DOHH2 (cell line): ENCODE data around the gene SLC8B1.

ENCODE experiments used
- EZH2phosphoT487 ChIP-seq: fragments of 200-600 bp; sonication (generic); IDR thresholded peaks from 2 replicates; pipeline ENCODE4 v1.6.1; 2017; ENCODE audit warnings: borderline replicate concordance, mild to moderate bottlenecking, antibody characterized with exemption, low read length, moderate library complexity, mixed read lengths
- TF ChIP-seq, protein P1 (sequence below): fragments of 200-600 bp; sonication (generic); IDR thresholded peaks from one replicate; pipeline ENCODE4 v1.5.1; 2014; ENCODE audit warnings: antibody characterized with exemption, mild to moderate bottlenecking, low read depth, low read length; ENCODE audit not compliant: poor library complexity, severe bottlenecking

DNA sequence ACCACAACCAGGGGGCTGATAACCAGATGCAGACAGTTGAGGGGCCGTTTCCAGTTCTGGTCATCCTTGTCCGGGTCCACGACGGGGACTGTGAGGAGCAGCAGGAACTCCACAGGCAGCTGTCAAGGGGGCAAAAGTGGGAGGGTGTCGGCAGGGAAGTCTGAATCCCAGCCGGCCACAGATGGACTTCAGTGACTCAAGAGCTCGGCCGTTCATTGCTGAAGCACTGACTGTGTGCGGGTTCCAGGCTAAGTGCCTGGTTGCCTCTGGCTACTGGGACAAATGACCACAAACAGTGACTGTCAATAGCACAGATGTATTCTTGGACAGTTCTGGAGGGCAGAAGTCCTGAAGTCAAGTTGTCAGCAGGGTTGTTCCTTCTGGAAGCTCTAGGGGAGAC, 19.6 kb downstream of the SLC8B1 start:
- TF ChIP-seq, protein P1, sequence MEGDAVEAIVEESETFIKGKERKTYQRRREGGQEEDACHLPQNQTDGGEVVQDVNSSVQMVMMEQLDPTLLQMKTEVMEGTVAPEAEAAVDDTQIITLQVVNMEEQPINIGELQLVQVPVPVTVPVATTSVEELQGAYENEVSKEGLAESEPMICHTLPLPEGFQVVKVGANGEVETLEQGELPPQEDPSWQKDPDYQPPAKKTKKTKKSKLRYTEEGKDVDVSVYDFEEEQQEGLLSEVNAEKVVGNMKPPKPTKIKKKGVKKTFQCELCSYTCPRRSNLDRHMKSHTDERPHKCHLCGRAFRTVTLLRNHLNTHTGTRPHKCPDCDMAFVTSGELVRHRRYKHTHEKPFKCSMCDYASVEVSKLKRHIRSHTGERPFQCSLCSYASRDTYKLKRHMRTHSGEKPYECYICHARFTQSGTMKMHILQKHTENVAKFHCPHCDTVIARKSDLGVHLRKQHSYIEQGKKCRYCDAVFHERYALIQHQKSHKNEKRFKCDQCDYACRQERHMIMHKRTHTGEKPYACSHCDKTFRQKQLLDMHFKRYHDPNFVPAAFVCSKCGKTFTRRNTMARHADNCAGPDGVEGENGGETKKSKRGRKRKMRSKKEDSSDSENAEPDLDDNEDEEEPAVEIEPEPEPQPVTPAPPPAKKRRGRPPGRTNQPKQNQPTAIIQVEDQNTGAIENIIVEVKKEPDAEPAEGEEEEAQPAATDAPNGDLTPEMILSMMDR = no peak
- no peak for TF ChIP-seq EZH2phosphoT487
